DOHH2 (cell line): ENCODE measurements around the gene OTOP3.
"Not testable (repeated sequence)": the region's sequence is repeated elsewhere in the genome, so short reads cannot be mapped to it uniquely, and the experiment has no call there.

ENCODE experiments used
- H3F3A ChIP-seq: fragments of 200-600 bp; sonication (generic), shearing (Covaris generic); 2 replicates; pipeline ENCODE4 v1.6.0; 2016; ENCODE audit warnings: antibody characterized with exemption, mild to moderate bottlenecking; ENCODE audit not compliant: control insufficient read depth, insufficient read depth
- H3K27ac ChIP-seq: fragments of 200-600 bp; sonication (generic); 2 replicates; pipeline ENCODE4 v1.5.1; 2014; ENCODE audit warnings: low read depth, mild to moderate bottlenecking, low read length, moderate library complexity
- H3K27me3 ChIP-seq: fragments of 200-600 bp; sonication (generic); 2 replicates; pipeline ENCODE4 v1.6.1; 2014; ENCODE audit warnings: mild to moderate bottlenecking, low read length, mixed read lengths; ENCODE audit not compliant: control insufficient read depth
- H3K36me3 ChIP-seq: fragments of 200-600 bp; sonication (generic); 2 replicates; pipeline ENCODE4 v1.6.1; 2014; ENCODE audit warnings: mild to moderate bottlenecking, low read length, moderate library complexity, mixed read lengths; ENCODE audit not compliant: control insufficient read depth
- H3K4me1 ChIP-seq: fragments of 200-600 bp; sonication (generic); 2 replicates; pipeline ENCODE4 v1.6.1; 2014; ENCODE audit warnings: mild to moderate bottlenecking, low read length, mixed read lengths; ENCODE audit not compliant: control insufficient read depth
- H3K4me2 ChIP-seq: fragments of 200-600 bp; sonication (generic); 2 replicates; pipeline ENCODE4 v1.6.0; 2014; ENCODE audit warnings: mild to moderate bottlenecking, low read length, moderate library complexity
- H3K4me3 ChIP-seq: fragments of 200-600 bp; sonication (generic); 2 replicates; pipeline ENCODE4 v1.5.1; 2014; ENCODE audit warnings: mild to moderate bottlenecking, low read length, mixed read lengths
- H3K79me2 ChIP-seq: fragments of 200-600 bp; sonication (generic); 2 replicates; pipeline ENCODE4 v1.6.1; 2014; ENCODE audit warnings: mild to moderate bottlenecking, low read length, mixed read lengths; ENCODE audit not compliant: control insufficient read depth
- H3K9me2 ChIP-seq: fragments of 200-600 bp; sonication (generic); replicated peaks from 2 replicates; pipeline ENCODE4 v1.6.1; 2014; ENCODE audit warnings: mild to moderate bottlenecking, low read length, mixed read lengths; ENCODE audit not compliant: control insufficient read depth
- H3K9me3 ChIP-seq: fragments of 200-600 bp; sonication (generic); 2 replicates; pipeline ENCODE4 v1.6.1; 2014; ENCODE audit warnings: antibody characterized with exemption, low read length, mixed read lengths; ENCODE audit not compliant: control insufficient read depth, insufficient read depth
- H4K20me1 ChIP-seq: fragments of 200-600 bp; sonication (generic); 2 replicates; pipeline ENCODE4 v1.6.0; 2014; ENCODE audit warnings: low read depth, mild to moderate bottlenecking, antibody characterized with exemption, low read length, moderate library complexity; ENCODE audit not compliant: control insufficient read depth, insufficient read depth
- EZH2phosphoT487 ChIP-seq: fragments of 200-600 bp; sonication (generic); IDR thresholded peaks from 2 replicates; pipeline ENCODE4 v1.6.1; 2017; ENCODE audit warnings: borderline replicate concordance, mild to moderate bottlenecking, antibody characterized with exemption, low read length, moderate library complexity, mixed read lengths
- TF ChIP-seq, protein P1 (sequence below): fragments of 200-600 bp; sonication (generic); IDR thresholded peaks from one replicate; pipeline ENCODE4 v1.5.1; 2014; ENCODE audit warnings: antibody characterized with exemption, mild to moderate bottlenecking, low read depth, low read length; ENCODE audit not compliant: poor library complexity, severe bottlenecking

The OTOP3 gene

DNA sequence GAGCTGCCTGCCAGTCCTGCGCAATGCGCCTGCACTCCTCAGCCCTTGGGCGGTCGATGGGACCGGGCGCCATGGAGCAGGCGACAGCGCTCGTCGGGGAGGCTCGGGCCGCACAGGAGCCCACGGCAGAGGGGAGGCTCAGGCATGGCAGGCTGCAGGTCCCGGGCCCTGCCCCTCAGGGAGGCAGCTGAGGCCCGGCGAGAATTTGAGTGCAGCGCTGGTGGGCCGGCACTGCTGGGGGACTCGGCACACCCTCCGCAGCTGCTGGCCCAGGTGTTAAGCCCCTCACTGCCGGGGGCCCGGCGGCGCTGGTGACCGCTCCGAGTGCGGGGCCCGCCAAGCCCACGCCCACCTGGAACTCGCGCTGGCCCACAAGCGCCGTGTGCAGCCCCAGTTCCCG is 28.7 kb upstream of the OTOP3 start:
- Histone ChIP-seq H3K27ac (no peak overlapping the region), H3K79me2 (no peaks in the 10 kb centered on the region), H3K4me1 (no peaks in the 10 kb centered on the region), H3K4me3 (no peak overlapping the region), H3K9me2 (no peaks in the 10 kb centered on the region), H3K36me3 (no peaks in the 10 kb centered on the region), H3K27me3 (no peaks in the 10 kb centered on the region), H3K4me2 (no peak overlapping the region), H4K20me1 (no peaks in the 10 kb centered on the region), H3K9me3 (no peaks in the 10 kb centered on the region), H3F3A (no peaks in the 10 kb centered on the region)
- TF ChIP-seq, protein P1, sequence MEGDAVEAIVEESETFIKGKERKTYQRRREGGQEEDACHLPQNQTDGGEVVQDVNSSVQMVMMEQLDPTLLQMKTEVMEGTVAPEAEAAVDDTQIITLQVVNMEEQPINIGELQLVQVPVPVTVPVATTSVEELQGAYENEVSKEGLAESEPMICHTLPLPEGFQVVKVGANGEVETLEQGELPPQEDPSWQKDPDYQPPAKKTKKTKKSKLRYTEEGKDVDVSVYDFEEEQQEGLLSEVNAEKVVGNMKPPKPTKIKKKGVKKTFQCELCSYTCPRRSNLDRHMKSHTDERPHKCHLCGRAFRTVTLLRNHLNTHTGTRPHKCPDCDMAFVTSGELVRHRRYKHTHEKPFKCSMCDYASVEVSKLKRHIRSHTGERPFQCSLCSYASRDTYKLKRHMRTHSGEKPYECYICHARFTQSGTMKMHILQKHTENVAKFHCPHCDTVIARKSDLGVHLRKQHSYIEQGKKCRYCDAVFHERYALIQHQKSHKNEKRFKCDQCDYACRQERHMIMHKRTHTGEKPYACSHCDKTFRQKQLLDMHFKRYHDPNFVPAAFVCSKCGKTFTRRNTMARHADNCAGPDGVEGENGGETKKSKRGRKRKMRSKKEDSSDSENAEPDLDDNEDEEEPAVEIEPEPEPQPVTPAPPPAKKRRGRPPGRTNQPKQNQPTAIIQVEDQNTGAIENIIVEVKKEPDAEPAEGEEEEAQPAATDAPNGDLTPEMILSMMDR, result no peak
- TF ChIP-seq EZH2phosphoT487, result no peak

DNA sequence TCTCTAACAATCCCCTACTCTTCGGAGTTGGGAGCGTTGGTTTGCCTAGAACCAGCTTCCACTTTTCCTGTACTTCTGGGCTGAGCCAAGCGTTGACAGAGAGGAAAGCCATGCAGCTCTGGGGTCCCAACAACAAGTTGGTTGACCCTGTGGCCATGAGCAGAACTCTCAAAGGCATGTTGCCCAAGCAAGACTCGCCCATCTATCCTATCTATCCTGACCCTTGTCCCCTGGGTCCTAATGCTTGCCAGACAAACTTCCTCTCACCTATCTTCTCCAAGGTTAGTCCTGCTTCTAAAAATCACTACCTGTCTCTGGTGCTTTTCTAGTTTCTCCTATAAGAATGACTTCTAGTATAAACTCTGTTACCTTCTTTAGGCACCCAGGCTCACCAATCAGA is 26.6 kb upstream of the OTOP3 start:
- H3K9me2 ChIP-seq, H3K27me3 ChIP-seq, H3K4me1 ChIP-seq, H3K36me3 ChIP-seq, H3K9me3 ChIP-seq, H3K4me2 ChIP-seq, H3K79me2 ChIP-seq, H3K4me3 ChIP-seq, H4K20me1 ChIP-seq, H3F3A ChIP-seq, H3K27ac ChIP-seq: not testable (repeated sequence)

DNA sequence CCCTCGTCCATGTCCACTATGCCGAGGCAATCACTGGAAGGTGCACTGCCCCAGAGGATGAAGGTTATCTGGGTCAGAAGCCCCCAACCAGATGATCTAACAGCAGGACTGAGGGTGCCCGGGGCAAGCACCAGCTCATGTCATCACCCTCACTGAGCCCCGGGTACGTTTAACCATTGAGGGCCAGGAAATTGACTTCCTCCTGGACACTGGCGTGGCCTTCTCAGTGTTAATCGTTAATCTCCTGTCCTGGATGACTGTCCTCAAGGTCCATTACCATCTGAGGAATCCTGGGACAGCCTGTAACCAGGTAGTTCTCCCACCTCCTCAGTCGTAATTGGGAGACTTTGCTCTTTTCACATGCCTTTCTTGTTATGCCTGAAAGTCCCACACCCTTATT is 24.3 kb upstream of the OTOP3 start:
- H3K36me3 ChIP-seq, H3K27me3 ChIP-seq, H4K20me1 ChIP-seq, H3K79me2 ChIP-seq, H3K27ac ChIP-seq, H3K9me3 ChIP-seq, H3K4me2 ChIP-seq, H3K4me3 ChIP-seq, H3F3A ChIP-seq, H3K4me1 ChIP-seq, H3K9me2 ChIP-seq: not testable (repeated sequence)

DNA sequence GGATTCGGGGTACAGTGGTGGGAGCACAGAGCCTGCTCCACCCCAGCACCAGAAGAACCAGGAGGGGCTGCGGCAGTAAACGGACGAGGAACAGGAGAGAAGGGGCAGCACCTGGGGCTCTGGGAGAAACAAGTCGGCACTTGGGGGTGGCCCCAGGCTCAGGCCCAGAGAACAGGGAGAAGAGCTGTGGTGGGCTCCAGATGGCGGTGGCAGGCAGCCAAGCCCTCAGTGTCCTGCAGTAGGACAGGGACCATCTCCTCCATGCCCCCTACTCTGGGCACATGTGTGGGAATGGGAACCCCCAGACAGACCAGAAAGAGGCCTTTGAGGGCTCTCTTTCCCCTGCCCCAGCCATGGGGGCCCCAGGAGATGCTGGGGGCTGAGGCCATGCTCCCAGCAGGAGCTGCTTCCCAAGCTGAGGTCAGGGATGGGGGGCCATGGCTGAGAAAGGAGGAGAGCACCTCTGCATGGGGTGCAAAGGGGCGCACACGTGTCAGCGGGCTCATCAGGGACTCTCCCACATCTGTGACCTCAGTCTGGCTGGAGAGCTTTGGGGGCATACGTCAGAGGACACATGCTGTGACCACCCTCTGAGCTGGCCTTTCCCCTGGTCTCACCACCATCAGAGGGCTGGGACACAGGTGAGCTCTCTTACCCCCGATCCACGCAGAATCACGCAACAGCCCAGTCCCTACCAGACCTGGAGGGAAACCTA is 19.4 kb upstream of the OTOP3 start:
- TF ChIP-seq, protein P1, result no peak
- no peak for TF ChIP-seq EZH2phosphoT487
- H3K4me1 ChIP-seq, result no peaks in the 10 kb centered on the region
- no peak overlapping the region for H3K4me3 ChIP-seq
- H3K36me3 ChIP-seq, result no peaks in the 10 kb centered on the region
- H3K79me2 ChIP-seq, result no peaks in the 10 kb centered on the region
- H3K9me3 ChIP-seq, result no peaks in the 10 kb centered on the region
- H3K27ac ChIP-seq, result no peak overlapping the region
- H4K20me1 ChIP-seq, result no peaks in the 10 kb centered on the region
- no peaks in the 10 kb centered on the region for H3F3A ChIP-seq
- H3K9me2 ChIP-seq, result no peaks in the 10 kb centered on the region
- peaks cover 6% of the 10 kb centered on the region for H3K27me3 ChIP-seq
- H3K4me2 ChIP-seq, result no peak overlapping the region
